ENCODE results near the gene HEYL.

HEYL gene

GRCh38 chr1:39666772-39667171, 27.3 kb upstream of the HEYL start:
- no peak for DNase-seq (ENCODE audit: low spot score)

- no peak for DNase-seq (ENCODE audit: low spot score)
Measured at GRCh38 chr1:39663559-39663958, 24.1 kb upstream of the HEYL start.

- no peak for DNase-seq (ENCODE audit: low spot score)
Measured at GRCh38 chr1:39662861-39663260, 23.4 kb upstream of the HEYL start.

- DNase-seq (ENCODE audit: low spot score): no peak
Measured at GRCh38 chr1:39659538-39659937, 20.1 kb upstream of the HEYL start.

GRCh38 chr1:39659110-39659509, 19.7 kb upstream of the HEYL start:
- no peak for DNase-seq (ENCODE audit: low spot score)

- DNase-seq (ENCODE audit: low spot score): peak; percentile 73
Measured at GRCh38 chr1:39657923-39658485, 18.6 kb upstream of the HEYL start.

- peak; percentile 76 for DNase-seq (ENCODE audit: low spot score)
Measured at GRCh38 chr1:39657402-39657801, 18.0 kb upstream of the HEYL start.

- no peak for DNase-seq (ENCODE audit: low spot score)
Measured at GRCh38 chr1:39656391-39656790, 16.9 kb upstream of the HEYL start.

- no peak for DNase-seq (ENCODE audit: low spot score)
Measured at GRCh38 chr1:39655578-39656268, 16.3 kb upstream of the HEYL start.

GRCh38 chr1:39654291-39654690, 14.8 kb upstream of the HEYL start:
- no peak for DNase-seq (ENCODE audit: low spot score)

- peak; percentile 88 for DNase-seq (ENCODE audit: low spot score)
Measured at GRCh38 chr1:39653546-39654031, 14.1 kb upstream of the HEYL start.

GRCh38 chr1:39652554-39652953, 13.1 kb upstream of the HEYL start:
- DNase-seq (ENCODE audit: low spot score): no peak

- no peak for DNase-seq (ENCODE audit: low spot score)
Measured at GRCh38 chr1:39652105-39652504, 12.7 kb upstream of the HEYL start.

GRCh38 chr1:39650431-39650830, 11.0 kb upstream of the HEYL start:
- no peak for DNase-seq (ENCODE audit: low spot score)

- no peak for DNase-seq (ENCODE audit: low spot score)
Measured at GRCh38 chr1:39649636-39650185, 10.3 kb upstream of the HEYL start.

GRCh38 chr1:39648496-39648895, 9.1 kb upstream of the HEYL start:
- no peak for DNase-seq (ENCODE audit: low spot score)

- DNase-seq (ENCODE audit: low spot score): no peak
Measured at GRCh38 chr1:39647247-39647646, 7.8 kb upstream of the HEYL start.

GRCh38 chr1:39646232-39647081, 7.0 kb upstream of the HEYL start:
- peak; percentile 72 for DNase-seq (ENCODE audit: low spot score)

- DNase-seq (ENCODE audit: low spot score): no peak
Measured at GRCh38 chr1:39645411-39646043, 6.1 kb upstream of the HEYL start.

GRCh38 chr1:39643705-39644104, 4.3 kb upstream of the HEYL start:
- DNase-seq (ENCODE audit: low spot score): no peak

GRCh38 chr1:39642796-39643195, 3.4 kb upstream of the HEYL start:
- DNase-seq (ENCODE audit: low spot score): peak; percentile 40

GRCh38 chr1:39640861-39641260, 1.4 kb upstream of the HEYL start:
- no peak for DNase-seq (ENCODE audit: low spot score)

Measured in GM03348 (cell line).